Measurements from ENCODE around the gene SIGMAR1.

The SIGMAR1 gene

DNA sequence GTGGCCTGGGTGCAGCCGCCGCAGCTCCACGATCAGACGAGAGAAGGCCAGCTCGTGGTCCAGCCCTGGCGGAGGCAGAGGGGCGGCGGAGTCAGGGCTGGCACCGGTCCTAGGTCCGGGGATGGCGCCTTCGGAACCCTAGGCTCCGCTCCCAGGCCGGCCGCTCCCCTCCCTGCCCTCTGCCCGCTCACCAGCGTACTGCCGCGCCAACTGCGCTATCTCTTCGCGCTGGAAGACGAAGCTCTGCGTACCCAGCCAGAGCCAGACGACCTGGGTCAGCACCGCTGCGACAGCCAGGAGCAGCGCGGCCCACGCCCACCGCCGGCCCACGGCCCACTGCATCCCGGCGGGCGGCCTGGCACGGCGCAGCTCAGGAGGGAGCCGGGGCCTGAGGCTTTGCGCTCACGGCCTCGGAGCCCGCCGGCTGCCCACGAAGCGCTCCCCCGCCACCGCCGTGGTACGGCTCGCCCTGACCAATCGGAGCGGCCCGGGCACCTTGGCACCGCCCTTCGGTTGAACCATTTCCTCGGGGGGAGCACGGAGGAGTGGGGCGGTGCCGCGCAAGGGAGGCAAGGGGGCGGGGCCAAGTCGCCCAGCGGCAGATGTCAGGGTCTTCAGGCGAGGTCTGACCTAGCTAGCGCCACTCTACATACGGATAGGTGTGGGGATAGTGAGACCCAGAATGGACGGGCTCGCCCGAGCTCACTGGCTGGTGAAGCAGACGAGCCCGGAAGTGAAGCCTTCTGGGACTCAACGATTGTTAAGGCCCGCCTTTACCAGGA is at the start of gene SIGMAR1:
SIGMAR1 (minus strand) TSS at position 432 of the 782 bp plus-strand sequence; CDS start at position 342, 90 bp downstream.
- DNase-seq: peak; percentile 43

- DNase-seq: no peak
Measured at GRCh38 chr9:34686732-34687131, 49.1 kb upstream of the SIGMAR1 start.

DNA sequence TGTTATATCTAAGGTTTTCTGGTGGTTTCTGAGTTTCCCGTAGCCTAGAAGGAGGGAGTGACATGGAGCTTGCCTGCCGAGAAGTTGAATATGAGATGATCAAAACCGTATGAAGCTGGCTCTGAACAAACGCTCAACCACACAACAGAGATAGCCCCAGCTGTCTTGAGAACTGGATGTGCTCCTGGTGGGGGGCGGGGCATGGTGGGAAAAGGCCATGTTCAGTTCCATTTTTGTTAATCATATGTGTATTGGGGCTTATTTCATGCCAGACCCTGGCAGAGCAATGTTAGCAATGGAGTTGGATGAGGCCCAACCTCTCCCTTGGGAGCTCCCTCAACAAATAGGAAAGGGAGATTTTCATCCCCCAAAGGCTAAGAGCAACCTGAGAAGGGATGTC is 48.6 kb upstream of the SIGMAR1 start:
- no peak for DNase-seq

GRCh38 chr9:34685591-34685990 is 48.0 kb upstream of the SIGMAR1 start:
- DNase-seq: no peak

- no peak for DNase-seq
Measured at GRCh38 chr9:34684816-34685215, 47.2 kb upstream of the SIGMAR1 start.

GRCh38 chr9:34684145-34684544 is 46.6 kb upstream of the SIGMAR1 start:
- DNase-seq: no peak

DNA sequence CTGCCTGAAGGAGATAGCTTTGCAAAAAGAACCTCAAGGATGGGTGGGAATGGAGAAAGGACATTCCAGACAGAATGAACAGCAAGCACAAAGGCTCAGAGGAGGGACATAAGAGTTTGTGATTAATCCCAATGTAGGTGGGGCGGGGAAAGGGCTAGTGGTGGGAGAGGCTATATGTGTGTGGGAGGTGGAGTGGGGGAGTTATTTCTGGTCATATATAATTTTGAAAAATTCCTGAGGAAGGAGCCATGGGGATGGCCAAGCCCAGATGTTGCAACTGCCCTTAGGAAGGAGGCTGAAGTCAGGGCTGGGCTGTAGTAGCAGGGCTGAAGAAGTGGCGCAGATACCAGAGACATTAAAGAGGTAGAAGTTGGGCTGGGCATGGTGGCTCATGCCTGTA is 38.3 kb upstream of the SIGMAR1 start:
- DNase-seq: no peak

- no peak for DNase-seq
Measured at GRCh38 chr9:34675048-34675714, 37.6 kb upstream of the SIGMAR1 start.

- no peak for DNase-seq
Measured at GRCh38 chr9:34674440-34674839, 36.9 kb upstream of the SIGMAR1 start.

DNA sequence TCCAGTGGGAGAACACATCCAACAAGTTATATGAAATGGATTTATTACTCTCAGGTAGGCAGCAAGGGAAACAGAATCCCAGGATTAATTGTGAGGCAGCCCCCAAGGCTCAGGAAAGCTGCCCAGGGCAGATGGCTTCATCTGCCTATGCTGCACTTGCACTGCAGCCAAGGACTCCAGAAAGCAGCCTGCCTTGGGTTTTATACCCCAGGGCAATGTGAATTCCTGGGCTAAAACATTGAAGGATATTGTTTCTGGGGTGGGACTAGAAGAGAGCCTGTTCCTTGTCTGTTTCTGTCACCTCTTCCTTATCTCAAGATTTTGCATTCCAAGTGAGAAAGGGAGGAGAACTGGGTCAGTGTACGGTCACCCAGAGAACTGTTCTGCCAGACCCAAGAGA is 33.7 kb upstream of the SIGMAR1 start:
- no peak for DNase-seq

- DNase-seq: no peak
Measured at GRCh38 chr9:34669809-34670562, 32.4 kb upstream of the SIGMAR1 start.

DNA sequence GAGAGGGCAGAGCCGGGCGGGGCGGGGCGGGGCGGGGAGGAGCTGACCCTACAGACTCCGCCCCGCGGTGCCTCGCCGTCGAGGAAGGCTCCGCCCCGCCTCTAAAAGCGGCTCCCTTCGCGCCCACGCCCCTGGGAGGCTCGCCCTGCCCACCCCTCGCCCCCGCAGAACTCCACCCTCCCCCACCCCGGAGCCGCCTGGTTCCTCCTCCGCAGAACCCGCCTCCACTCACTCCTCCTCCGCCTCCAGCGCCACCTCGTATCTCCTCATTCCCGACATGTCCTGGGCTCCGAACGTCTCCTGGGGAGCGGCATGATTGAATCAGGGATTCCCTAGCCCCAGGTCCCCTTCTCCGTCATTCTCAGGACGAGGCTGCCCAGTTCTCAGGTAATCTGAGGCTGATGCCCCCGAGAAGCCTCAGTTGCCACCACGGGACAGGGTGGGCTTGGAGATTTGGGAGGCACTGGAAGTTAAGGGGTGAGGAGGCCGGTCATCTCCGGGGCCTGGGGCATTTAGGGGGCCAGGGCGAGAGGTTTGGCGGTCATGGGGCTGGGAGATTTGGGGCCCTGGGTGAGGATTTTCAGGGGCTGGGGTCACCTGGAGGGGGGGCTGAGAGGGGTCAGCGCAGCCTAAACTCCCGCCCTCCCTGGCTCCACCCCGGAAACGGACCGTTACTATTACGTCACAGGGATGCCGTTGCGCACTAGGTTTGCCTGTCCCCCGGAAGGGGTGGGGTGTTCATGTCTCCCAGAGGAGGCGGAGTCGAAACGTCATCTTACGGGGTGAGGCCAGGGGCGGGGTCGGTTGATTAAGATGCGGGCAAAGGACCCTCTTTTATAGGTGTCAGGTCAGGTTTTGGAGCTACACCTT is 28.0 kb upstream of the SIGMAR1 start:
- no peak for DNase-seq

DNA sequence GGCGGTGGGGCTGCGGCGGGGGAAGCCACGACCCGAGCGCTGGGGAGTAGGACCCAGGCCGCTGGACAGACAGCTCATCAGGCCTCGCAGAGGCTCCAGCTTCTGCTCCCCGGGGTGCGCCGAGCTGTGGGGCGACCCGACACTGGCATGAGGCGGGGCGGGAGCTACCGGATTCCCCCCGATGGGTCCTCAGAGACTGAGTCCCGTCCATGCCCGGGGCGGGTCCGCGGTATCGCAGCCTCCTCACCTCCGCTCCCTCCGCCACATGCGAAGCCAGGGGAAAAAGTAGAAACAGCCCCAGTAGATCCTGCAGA is 27.4 kb upstream of the SIGMAR1 start:
- no peak for DNase-seq

DNA sequence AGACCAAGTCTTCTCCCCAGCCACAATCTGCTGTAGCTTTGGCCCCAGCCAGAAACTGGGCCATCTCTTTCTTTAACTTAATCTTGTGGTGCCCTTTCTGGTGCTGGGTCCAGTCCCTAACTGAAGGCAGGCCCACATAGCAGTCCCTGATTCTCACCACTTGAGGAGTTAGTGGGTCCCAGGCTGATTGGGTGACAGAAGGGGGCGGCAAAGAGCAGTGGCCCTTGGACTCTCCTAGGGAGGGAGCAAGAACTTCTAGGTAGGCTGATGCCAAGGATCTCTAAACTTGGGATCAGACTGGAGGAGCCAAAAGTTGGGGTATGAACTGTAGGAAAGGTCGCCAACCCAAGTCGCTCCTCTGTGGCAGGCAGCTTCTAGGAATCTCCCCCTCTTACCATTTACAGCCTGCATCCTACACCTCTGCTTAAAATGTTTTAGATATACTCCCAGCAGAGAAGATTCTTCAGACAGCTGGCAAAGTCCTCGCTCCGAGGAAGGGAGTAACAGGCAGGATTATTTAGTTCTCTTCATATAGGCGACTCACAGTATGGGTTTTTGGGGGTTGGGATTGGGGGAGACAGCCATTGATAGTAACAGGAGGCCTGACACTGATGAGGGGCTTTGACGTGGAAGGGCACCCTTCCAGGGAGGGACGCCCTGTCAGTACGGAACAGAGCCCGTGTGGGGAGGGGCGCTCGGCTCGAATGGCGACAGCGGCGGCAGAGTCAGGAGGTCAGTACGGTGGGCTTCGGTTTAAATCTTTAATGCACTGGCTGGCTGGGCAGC is 26.9 kb upstream of the SIGMAR1 start:
- no peak for DNase-seq

GRCh38 chr9:34663303-34663605 is 25.7 kb upstream of the SIGMAR1 start:
- no peak for DNase-seq

DNA sequence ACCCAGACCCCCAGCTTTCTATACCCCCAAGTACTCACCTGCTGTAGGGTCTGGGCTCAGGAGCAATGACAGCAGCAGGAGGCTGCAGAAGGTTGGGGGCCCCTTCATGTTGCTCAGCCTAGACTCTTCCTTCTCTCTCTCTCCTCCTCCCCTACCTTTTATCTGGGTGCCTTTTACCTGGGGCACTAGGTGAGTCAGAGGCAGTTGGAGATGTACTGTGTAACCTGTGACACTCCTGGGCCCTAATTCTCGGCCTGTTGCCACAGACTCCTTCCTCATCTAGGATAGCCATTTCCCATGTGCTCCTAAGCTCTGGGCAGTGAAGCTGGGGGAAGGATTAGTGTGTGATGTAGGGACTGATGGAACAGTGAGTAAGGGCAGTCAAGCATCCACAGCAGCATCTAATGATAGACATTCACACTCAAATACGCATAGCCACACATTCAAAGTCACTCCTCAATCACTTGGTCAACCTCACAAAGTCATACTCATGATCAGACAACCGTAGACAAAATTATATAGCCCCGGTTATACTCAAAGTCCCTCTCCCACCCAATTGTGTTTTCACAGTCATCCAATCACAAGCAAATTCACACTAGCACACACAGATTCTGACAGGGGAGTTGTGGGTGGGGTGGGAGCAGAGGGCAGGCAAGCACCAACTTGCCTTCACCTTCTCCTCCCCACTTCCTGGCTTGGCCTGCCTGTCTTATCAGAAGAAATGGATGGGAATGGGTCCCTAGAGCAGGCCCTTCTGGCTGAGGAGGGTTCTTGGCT is 25.1 kb upstream of the SIGMAR1 start, which contains the start of gene CCL27:
CCL27 (minus strand) TSS at position 132 of the 777 bp plus-strand sequence; CDS start at position 108, 24 bp downstream.
- DNase-seq: no peak

DNA sequence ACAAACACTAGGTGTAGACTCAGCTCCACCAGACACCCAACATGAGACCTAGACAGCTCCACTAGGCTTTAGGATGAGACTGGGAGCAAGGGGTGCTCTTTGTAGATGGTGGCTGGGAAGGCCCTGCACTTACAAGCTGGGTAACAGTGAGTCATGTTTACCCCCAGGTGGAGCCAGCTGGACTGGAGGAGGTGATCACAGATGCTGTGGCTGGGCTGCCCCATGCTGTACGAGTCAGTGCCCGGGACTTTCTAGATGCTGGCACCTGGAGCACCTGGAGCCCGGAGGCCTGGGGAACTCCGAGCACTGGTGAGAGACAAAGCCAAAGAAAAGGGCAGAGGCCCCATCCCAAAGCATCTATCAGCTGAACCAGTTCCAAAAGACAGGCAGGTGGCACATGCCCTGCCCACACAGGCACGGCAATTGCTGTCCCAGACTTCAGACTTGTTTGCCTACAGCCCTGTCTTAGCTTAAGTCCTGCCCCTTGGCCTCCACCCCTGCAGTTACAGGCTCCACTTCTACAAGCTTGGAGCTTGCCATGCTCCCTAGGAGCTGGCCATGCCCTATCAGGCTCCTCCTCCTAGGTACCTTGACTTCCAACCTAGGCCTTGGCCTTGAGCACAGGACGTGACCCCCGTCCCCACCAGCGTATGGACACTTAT is 22.1 kb upstream of the SIGMAR1 start:
- DNase-seq: no peak

- DNase-seq: no peak
Measured at GRCh38 chr9:34658461-34658860, 20.9 kb upstream of the SIGMAR1 start.

GRCh38 chr9:34656992-34657391 is 19.4 kb upstream of the SIGMAR1 start:
- no peak for DNase-seq

DNA sequence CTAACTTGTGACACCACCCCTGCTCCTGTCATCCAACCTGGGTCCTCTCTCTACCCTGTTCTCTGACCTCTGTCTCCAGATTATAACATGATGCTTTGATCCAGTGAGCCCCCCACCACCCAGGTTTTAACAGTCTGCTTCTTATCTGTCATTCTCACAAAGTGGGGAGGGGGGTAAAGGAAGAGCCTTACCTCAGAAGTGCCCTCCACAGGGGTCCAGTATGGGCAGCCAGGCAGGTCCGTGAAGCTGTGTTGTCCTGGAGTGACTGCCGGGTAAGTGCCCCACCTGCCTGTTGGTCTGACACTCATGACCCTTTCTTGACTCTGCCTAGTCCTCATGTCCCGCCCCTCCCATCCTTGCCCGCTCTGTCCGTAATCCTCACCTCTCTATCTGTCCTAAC is 17.8 kb upstream of the SIGMAR1 start:
- no peak for DNase-seq

Data from cortex of kidney (tissue), 1 donor.